Measurements from ENCODE around the gene TBCD.
"Not testable (repeated sequence)": the region's sequence is repeated elsewhere in the genome, so short reads cannot be mapped to it uniquely, and the experiment has no call there.

The TBCD gene

GRCh38 chr17:82960419-82961271, 208.8 kb downstream of the TBCD start:
- no peak for DNase-seq

GRCh38 chr17:82961366-82962162, 209.7 kb downstream of the TBCD start:
- DNase-seq, result no peak

- DNase-seq, result no peak
Measured at GRCh38 chr17:82962163-82962720, 210.4 kb downstream of the TBCD start.

GRCh38 chr17:82963104-82963950, 211.5 kb downstream of the TBCD start:
- peak; percentile 23 for DNase-seq

GRCh38 chr17:82964451-82964850, 212.6 kb downstream of the TBCD start:
- DNase-seq, result not testable (repeated sequence)

- no peak for DNase-seq
Measured at GRCh38 chr17:82964851-82965341, 213.0 kb downstream of the TBCD start.

GRCh38 chr17:82965371-82965770, 213.5 kb downstream of the TBCD start:
- no peak for DNase-seq

- no peak for DNase-seq
Measured at GRCh38 chr17:82966415-82966814, 214.6 kb downstream of the TBCD start.

GRCh38 chr17:82967268-82968032, 215.6 kb downstream of the TBCD start:
- DNase-seq, result no peak

- not testable (repeated sequence) for DNase-seq
Measured at GRCh38 chr17:82968033-82968841, 216.4 kb downstream of the TBCD start.

GRCh38 chr17:82970067-82970466, 218.2 kb downstream of the TBCD start:
- no peak for DNase-seq

GRCh38 chr17:82970818-82971590, 219.1 kb downstream of the TBCD start:
- DNase-seq, result no peak

GRCh38 chr17:82972836-82973372, 221.0 kb downstream of the TBCD start:
- no peak for DNase-seq

GRCh38 chr17:82973456-82974135, 221.7 kb downstream of the TBCD start:
- DNase-seq, result no peak

- no peak for DNase-seq
Measured at GRCh38 chr17:82974136-82974952, 222.5 kb downstream of the TBCD start.

- DNase-seq, result no peak
Measured at GRCh38 chr17:82976982-82977488, 225.2 kb downstream of the TBCD start.

GRCh38 chr17:82977606-82978005, 225.7 kb downstream of the TBCD start:
- no peak for DNase-seq

- DNase-seq, result no peak
Measured at GRCh38 chr17:82978765-82979349, 227.0 kb downstream of the TBCD start.

Data from NCI-H510A treated with DMSO at 0.1 percent for 48 hours (cell line).